Dermis microvascular lymphatic vessel endothelial cell (primary cell): ENCODE measurements around the gene HCRTR1. TPM values are rescaled to one million over a fixed set of nuclear protein-coding genes. Genes with fewer than 3 reads are reported as not detected.

Experiments used
- DNase-seq, 2 donors: peaks; one replicate each; pipeline versions ENCODE4 v3.0.0 to v3.0.0-alpha.2; 2010; ENCODE audit warnings: low read depth in 2 of 2
- total RNA-seq: library from RNA; depleted of rRNA; stranded (reverse); fragments of >200 nt; gene quantifications from 2 replicates; pipeline ENCODE4 v1.2.1, GENCODE V29; 2014

The HCRTR1 gene
- total RNA-seq, 1 donor from 2014 or later: 0.77 TPM

GRCh38 chr1:31625561-31626222 is 8.2 kb downstream of the HCRTR1 start:
- DNase-seq: no peak

GRCh38 chr1:31626223-31627207 is 9.0 kb downstream of the HCRTR1 start:
- DNase-seq: no peak

- no peak for DNase-seq
Observed at GRCh38 chr1:31627301-31627929, 9.9 kb downstream of the HCRTR1 start.

- DNase-seq: no peak
Observed at GRCh38 chr1:31627930-31628559, 10.6 kb downstream of the HCRTR1 start.

- DNase-seq: no peak
Observed at GRCh38 chr1:31628931-31629556, 11.6 kb downstream of the HCRTR1 start.

GRCh38 chr1:31632649-31633048 is 15.2 kb downstream of the HCRTR1 start:
- DNase-seq: no peak

- DNase-seq: peak in 1 of 2 donors; percentile 49
Observed at GRCh38 chr1:31633117-31633516, 15.6 kb downstream of the HCRTR1 start.

GRCh38 chr1:31637915-31638673 is 20.6 kb downstream of the HCRTR1 start:
- no peak for DNase-seq

GRCh38 chr1:31639543-31639942 is 22.1 kb downstream of the HCRTR1 start:
- no peak for DNase-seq

GRCh38 chr1:31640179-31640578 is 22.7 kb downstream of the HCRTR1 start:
- DNase-seq: no peak

GRCh38 chr1:31640964-31641363 is 23.5 kb downstream of the HCRTR1 start:
- DNase-seq: no peak

- DNase-seq: no peak
Observed at GRCh38 chr1:31642366-31642765, 24.9 kb downstream of the HCRTR1 start.

GRCh38 chr1:31642897-31643296 is 25.4 kb downstream of the HCRTR1 start:
- no peak for DNase-seq

- peak in 1 of 2 donors; percentile 78 for DNase-seq
Observed at GRCh38 chr1:31643976-31644559, 26.6 kb downstream of the HCRTR1 start.

- peak; percentile 98 to 99 for DNase-seq
Observed at GRCh38 chr1:31644560-31645273, 27.2 kb downstream of the HCRTR1 start, which contains the start of gene PEF1. Gene PEF1, minus strand, starts transcription at chr1:31644876. Its CDS starts 12 bp downstream, at chr1:31644864.

- no peak for DNase-seq
Observed at GRCh38 chr1:31645274-31645568, 27.7 kb downstream of the HCRTR1 start.

GRCh38 chr1:31646259-31646960 is 28.9 kb downstream of the HCRTR1 start:
- no peak for DNase-seq

- no peak for DNase-seq
Observed at GRCh38 chr1:31647106-31647505, 29.6 kb downstream of the HCRTR1 start.

- peak in 1 of 2 donors; percentile 66 for DNase-seq
Observed at GRCh38 chr1:31648190-31648589, 30.7 kb downstream of the HCRTR1 start.
